GM19043 (cell line): ENCODE results near the gene DOK3.

ENCODE experiments used
- ATAC-seq: cut with Tn5 transposase; IDR thresholded peaks from one replicate; pipeline ENCODE4 v1.9.1; 2021; ENCODE audit warnings: low read depth; ENCODE audit not compliant: unreplicated experiment

Gene DOK3

GRCh38 chr5:177455661-177456590 is 53.7 kb downstream of the DOK3 start:
- peak; percentile 9 for ATAC-seq

DNA sequence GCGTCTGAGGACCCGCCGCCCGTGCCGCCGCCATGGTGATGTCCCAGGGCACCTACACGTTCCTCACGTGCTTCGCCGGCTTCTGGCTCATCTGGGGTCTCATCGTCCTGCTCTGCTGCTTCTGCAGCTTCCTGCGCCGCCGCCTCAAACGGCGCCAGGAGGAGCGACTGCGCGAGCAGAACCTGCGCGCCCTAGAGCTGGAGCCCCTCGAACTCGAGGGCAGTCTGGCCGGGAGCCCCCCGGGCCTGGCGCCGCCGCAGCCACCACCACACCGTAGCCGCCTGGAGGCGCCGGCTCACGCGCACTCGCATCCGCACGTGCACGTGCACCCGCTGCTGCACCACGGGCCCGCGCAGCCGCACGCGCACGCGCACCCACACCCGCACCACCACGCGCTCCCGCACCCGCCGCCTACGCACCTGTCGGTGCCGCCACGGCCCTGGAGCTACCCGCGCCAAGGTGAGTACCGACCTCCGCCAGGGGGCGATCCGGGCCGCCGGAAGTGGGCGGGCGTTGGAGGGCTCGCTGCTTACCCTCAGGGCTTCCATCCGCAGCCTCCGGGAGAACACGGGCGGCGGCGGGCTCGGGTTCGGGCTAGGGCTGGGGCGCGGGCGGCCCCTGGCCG is 54.5 kb downstream of the DOK3 start:
- ATAC-seq = peak; percentile 40

DNA sequence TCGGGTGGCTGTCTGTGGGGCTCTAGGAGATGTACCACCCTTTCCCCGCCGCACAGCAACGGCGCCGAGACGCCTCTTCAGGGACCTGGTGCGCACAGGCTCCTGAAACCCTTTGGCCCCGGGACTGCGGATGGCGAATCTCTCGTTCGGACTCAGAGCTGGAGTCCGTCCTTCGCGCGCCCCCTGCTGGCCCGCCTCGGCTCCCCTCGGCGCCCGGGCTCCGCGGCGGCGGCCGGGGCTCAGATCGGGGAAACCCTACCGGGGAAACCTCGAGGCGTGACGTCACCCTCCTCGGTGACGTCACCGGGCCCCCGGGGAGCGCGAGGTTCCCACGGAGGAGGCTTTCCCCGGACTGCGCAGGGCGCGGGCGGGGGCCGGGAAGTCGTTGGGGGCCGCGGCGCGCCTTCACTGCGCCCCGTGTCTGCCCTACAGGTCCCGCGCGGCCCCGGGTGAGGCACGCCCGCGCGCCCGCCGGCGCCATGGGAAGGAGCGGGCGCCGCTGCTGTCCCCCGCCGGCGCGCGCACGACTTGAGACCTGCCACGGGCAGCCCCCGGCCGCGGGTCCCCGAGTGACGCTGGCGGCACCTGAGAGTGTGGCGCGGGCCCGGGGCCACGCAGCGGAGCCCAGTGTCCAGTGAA is 55.1 kb downstream of the DOK3 start:
- ATAC-seq = peak; percentile 37

DNA sequence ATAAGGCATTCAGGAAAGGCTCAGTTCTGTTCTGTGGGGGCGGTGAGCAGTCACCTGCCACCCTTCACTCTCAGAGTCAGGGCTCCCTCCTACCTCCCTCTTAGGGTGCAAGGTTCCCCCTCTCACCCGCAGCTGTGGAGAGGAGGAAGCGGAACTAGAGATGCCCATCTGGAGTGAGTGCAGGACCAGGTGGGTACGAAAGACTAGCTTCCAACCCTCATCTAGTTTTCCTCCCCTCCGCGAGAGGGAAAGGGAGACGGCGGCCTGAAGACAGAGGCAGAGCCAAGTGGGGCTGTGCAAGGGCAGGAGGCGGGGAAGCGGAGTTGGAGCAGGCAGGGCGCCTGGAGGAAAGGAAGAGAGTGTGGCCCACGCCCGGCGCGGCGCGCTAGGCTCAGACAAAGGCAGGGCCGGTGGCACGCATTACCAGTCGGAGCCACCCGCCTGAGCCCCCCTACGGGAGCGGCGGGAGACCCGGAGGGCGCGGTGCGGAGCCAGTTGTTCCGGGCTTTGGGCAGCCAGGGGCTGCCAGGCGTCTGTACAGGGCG is 55.7 kb downstream of the DOK3 start:
- no peak for ATAC-seq

DNA sequence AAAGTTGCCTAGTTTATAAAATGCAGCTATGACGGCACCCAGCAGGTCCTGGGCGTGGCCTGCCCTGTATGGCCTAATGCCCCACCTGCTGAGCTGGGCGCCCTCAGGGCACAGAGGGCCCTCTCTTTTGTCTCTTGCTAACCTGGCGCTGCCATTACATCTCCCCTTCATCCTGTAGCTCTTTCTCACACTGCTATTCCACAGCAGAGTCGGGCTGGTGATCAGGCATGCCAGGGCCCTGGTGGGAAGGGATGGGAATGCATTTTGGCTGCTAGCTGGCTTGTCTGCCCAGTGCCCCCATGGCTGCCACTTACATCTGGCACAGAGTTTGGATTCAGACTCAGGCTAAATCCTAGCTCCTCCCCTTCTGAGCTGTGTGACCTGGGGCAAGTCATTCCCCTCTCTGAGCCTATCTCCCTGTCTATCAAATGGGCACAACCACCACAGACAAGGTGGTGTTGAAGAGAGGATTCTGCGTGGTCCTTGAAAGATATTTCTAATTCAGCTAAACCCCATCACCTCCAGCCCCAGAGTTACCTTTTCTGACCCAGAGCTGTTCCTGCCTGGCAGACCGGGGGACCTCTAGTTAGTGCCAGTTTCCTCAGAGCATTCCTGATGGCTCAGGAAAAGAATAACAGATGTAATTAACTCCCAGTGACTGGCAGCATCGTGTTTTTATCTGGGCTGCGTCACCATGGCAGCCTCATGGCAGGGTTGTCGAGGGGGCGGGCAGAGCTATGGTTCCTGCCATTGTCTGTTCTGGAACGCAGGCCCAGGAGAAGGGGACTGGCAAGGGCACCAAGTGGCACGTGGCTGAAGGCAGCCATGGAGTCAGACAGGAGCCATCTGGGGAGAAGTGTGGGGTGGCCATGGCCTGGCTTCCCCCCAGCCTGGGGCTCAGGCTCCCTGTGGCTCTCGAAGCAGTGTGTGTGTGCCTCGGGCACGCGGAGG is 56.7 kb downstream of the DOK3 start:
- no peak for ATAC-seq
